Fibroblast of lung (primary cell): Measurements from ENCODE around the gene COL28A1. TPM values are rescaled to one million over a fixed set of nuclear protein-coding genes. Genes with fewer than 3 reads are reported as not detected.

Source experiments
- DNase-seq, 2 donors: peaks; one replicate each; pipeline versions ENCODE4 v3.0.0 to v3.0.0-alpha.2; 2010; ENCODE audit warnings: low read depth in 2 of 2
- H2AFZ ChIP-seq: 2 replicates; pipeline ENCODE4 v1.5.1; 2012; ENCODE audit warnings: low read length, control low read depth, inconsistent platforms
- H3K27ac ChIP-seq: 2 replicates; pipeline ENCODE4 v1.5.1; 2011; ENCODE audit warnings: low read length, control low read depth; ENCODE audit not compliant: insufficient read depth
- H3K27me3 ChIP-seq: 2 replicates; pipeline ENCODE4 v1.5.1; 2011; ENCODE audit warnings: mild to moderate bottlenecking, low read length; ENCODE audit not compliant: control insufficient read depth, insufficient read depth
- H3K36me3 ChIP-seq: 2 replicates; pipeline ENCODE4 v1.5.1; 2011; ENCODE audit warnings: low read length; ENCODE audit not compliant: control insufficient read depth, insufficient read depth
- H3K4me1 ChIP-seq: 2 replicates; pipeline ENCODE4 v1.5.1; 2011; ENCODE audit warnings: low read length; ENCODE audit not compliant: control insufficient read depth, insufficient read depth; ENCODE audit errors: extremely low read depth
- H3K4me2 ChIP-seq: 2 replicates; pipeline ENCODE4 v1.5.1; 2011; ENCODE audit warnings: low read length, control low read depth; ENCODE audit not compliant: insufficient read depth; ENCODE audit errors: extremely low read depth
- H3K4me3 ChIP-seq, 4 experiments: fragments of 200-600 bp in 1 of 4; sonication (generic) in 1 of 4; replicated peaks in 1 of 4; 2 replicates each; pipeline ENCODE4 v1.5.1; 2011 to 2016; ENCODE audit warnings: low read length in 4 of 4, low read depth in 3 of 4, mild to moderate bottlenecking in 3 of 4, control low read depth in 2 of 4, inconsistent platforms in 1 of 4, mixed read lengths in 1 of 4; ENCODE audit not compliant: insufficient read depth in 1 of 4; ENCODE audit errors: control extremely low read depth in 1 of 4
- H3K79me2 ChIP-seq: 2 replicates; pipeline ENCODE4 v1.5.1; 2012; ENCODE audit warnings: mild to moderate bottlenecking, low read length, inconsistent platforms; ENCODE audit not compliant: control insufficient read depth, insufficient read depth
- H3K9ac ChIP-seq: 2 replicates; pipeline ENCODE4 v1.5.1; 2011; ENCODE audit warnings: mild to moderate bottlenecking, low read length, control low read depth; ENCODE audit not compliant: insufficient read depth
- H3K9me3 ChIP-seq: 2 replicates; pipeline ENCODE4 v1.5.1; 2012; ENCODE audit warnings: low read depth, low read length; ENCODE audit not compliant: control insufficient read depth, insufficient read depth
- H4K20me1 ChIP-seq: 2 replicates; pipeline ENCODE4 v1.5.1; 2011; ENCODE audit warnings: low read length; ENCODE audit not compliant: control insufficient read depth, insufficient read depth; ENCODE audit errors: extremely low read depth
- EZH2 ChIP-seq: IDR thresholded peaks from 2 replicates; pipeline ENCODE4 v1.5.1; 2012; ENCODE audit warnings: low read length, control low read depth, mild to moderate bottlenecking; ENCODE audit errors: missing control alignments
- polyA plus RNA-seq, 2 donors: library from polyadenylated mRNA; depleted of rRNA in 1 of 2; stranded (reverse) in 1 of 2; unstranded in 1 of 2; fragments of >200 nt; gene quantifications; 2 replicates each; pipeline ENCODE4 v1.2.1, GENCODE V29; 2011 to 2012; ENCODE audit warnings: missing spikeins in 1 of 2
- total RNA-seq: library from RNA; depleted of rRNA; stranded (reverse); fragments of >200 nt; gene quantifications from 2 replicates; pipeline ENCODE4 v1.2.1, GENCODE V29; 2014
- TF ChIP-seq, protein P1 (sequence below), 2 donors: IDR thresholded peaks in 1 of 2; conservative IDR thresholded peaks in 1 of 2; 1 replicate in 1 of 2; 2 replicates in 1 of 2; pipeline ENCODE4 v1.5.1; 2011 to 2012; ENCODE audit warnings: low read length in 2 of 2, control low read depth in 1 of 2, inconsistent platforms in 1 of 2, low read depth in 1 of 2, mild to moderate bottlenecking in 1 of 2

COL28A1 gene
- total and polyA plus RNA-seq, 2 donors (not counting 1 experiment from before 2014, with no cell fraction given), result 0.01 to 0.17 TPM

DNA sequence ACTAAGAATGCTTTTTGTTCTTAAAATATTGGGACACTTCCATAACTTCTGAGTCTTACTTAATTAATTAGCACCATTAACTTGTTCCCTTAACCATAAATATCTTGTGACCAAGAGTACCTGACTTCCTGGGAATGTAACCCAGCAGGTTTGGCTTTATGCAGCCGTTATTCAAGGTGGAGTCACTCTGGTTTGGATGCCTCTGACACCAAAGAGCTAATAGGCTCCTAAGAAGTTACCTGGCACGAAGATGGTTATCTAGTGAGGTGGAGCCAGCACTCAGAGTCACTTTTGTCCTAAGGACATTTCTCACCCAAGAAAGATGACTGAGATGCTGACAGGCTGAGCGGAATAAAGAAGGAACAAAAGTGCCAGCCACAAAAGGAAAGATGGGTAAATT is 181.0 kb downstream of the COL28A1 start:
- Histone ChIP-seq H2AFZ (no peak overlapping the region), H3K27ac (no peak overlapping the region), H3K79me2 (no peaks in the 10 kb centered on the region), H3K4me2 (no peak overlapping the region), H3K9ac (no peak overlapping the region), H3K4me1 (no peaks in the 10 kb centered on the region), H3K4me3 (no peak overlapping the region), H3K36me3 (no peaks in the 10 kb centered on the region), H4K20me1 (no peaks in the 10 kb centered on the region), H3K9me3 (no peaks in the 10 kb centered on the region), H3K27me3 (no peaks in the 10 kb centered on the region)
- no peak for DNase-seq
- TF ChIP-seq EZH2, result no peak

DNA sequence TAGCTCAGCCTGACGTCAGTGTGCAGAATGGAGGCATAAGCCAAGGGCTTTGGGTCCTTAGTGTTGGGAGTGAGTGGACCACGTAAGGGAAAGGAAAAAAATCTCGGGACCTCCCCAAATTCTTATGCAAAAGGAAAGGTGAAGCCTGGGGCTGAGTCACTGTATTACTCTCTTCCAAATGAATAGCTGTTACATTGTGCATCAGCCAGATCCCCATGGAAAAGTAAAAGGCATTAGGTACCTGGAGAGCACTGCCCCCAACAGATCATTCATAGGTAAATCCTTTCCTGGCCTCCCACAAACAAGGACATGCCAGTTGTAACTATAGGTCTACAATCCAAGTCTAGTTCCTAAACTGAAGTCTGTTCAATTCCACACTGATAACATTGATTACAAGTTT is 182.8 kb downstream of the COL28A1 start:
- no peak overlapping the region for H3K27ac ChIP-seq
- H3K27me3 ChIP-seq, result no peaks in the 10 kb centered on the region
- no peaks in the 10 kb centered on the region for H3K79me2 ChIP-seq
- no peak overlapping the region for H3K9ac ChIP-seq
- H3K9me3 ChIP-seq, result no peaks in the 10 kb centered on the region
- no peak overlapping the region for H2AFZ ChIP-seq
- no peak overlapping the region for H3K4me2 ChIP-seq
- TF ChIP-seq, protein P1, sequence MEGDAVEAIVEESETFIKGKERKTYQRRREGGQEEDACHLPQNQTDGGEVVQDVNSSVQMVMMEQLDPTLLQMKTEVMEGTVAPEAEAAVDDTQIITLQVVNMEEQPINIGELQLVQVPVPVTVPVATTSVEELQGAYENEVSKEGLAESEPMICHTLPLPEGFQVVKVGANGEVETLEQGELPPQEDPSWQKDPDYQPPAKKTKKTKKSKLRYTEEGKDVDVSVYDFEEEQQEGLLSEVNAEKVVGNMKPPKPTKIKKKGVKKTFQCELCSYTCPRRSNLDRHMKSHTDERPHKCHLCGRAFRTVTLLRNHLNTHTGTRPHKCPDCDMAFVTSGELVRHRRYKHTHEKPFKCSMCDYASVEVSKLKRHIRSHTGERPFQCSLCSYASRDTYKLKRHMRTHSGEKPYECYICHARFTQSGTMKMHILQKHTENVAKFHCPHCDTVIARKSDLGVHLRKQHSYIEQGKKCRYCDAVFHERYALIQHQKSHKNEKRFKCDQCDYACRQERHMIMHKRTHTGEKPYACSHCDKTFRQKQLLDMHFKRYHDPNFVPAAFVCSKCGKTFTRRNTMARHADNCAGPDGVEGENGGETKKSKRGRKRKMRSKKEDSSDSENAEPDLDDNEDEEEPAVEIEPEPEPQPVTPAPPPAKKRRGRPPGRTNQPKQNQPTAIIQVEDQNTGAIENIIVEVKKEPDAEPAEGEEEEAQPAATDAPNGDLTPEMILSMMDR (conservative IDR thresholded peaks at IDR 0.05 in 1 of 2, IDR thresholded peaks at IDR 0.05 in 1 of 2; ENCODE audit: low read depth in 1 of 2, low read length in 2 of 2), result no peak
- no peak for TF ChIP-seq EZH2
- no peak overlapping the region for H3K4me3 ChIP-seq
- no peaks in the 10 kb centered on the region for H3K36me3 ChIP-seq
- H4K20me1 ChIP-seq, result no peaks in the 10 kb centered on the region
- H3K4me1 ChIP-seq, result no peaks in the 10 kb centered on the region
- DNase-seq, result no peak

DNA sequence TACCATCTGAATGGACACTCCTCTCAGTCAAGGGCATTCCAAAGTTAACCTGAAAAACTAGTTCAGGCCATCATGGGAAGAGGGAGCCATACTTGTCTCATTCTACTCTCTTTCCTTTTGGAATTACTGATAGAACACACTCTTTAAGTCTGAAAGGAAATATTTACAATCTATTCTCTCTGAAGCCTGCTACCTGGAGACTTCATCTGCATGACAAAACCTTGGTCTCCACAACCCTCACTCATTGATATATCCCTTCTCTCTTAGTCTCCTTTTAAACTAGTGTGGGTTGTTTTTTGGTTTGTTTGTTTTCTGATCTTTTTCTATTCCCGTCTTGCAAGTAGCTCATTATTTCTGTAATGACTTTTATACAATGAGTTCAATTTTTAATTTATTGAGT is 183.8 kb downstream of the COL28A1 start:
- Histone ChIP-seq H3K27ac (no peak overlapping the region), H3K4me1 (no peaks in the 10 kb centered on the region), H3K4me3 (no peak overlapping the region), H3K9me3 (no peaks in the 10 kb centered on the region), H2AFZ (no peak overlapping the region), H3K79me2 (no peaks in the 10 kb centered on the region), H3K4me2 (no peak overlapping the region), H3K36me3 (no peaks in the 10 kb centered on the region), H4K20me1 (no peaks in the 10 kb centered on the region), H3K27me3 (no peaks in the 10 kb centered on the region), H3K9ac (no peak overlapping the region)
- TF ChIP-seq, protein P1 (conservative IDR thresholded peaks at IDR 0.05 in 1 of 2, IDR thresholded peaks at IDR 0.05 in 1 of 2; ENCODE audit: low read depth in 1 of 2, low read length in 2 of 2), result no peak
- TF ChIP-seq EZH2, result no peak
- no peak for DNase-seq
